Mucosa of rectum (tissue), 2 donors: ENCODE data around the gene IGFL3.
"Not testable (repeated sequence)": the region's sequence is repeated elsewhere in the genome, so short reads cannot be mapped to it uniquely, and the experiment has no call there.

ENCODE experiments used
- H3K27ac ChIP-seq, 2 donors: one replicate each; pipeline ENCODE4 v1.7.0; 2013; ENCODE audit warnings: inconsistent platforms in 2 of 2, low read depth in 2 of 2, low read length in 2 of 2
- H3K27me3 ChIP-seq, 2 donors: one replicate each; pipeline ENCODE4 v1.7.0; 2013; ENCODE audit warnings: low read length in 2 of 2; ENCODE audit not compliant: control insufficient read depth in 2 of 2, insufficient read depth in 2 of 2
- H3K36me3 ChIP-seq, 2 donors: one replicate each; pipeline ENCODE4 v1.7.0; 2013; ENCODE audit warnings: low read length in 2 of 2; ENCODE audit not compliant: control insufficient read depth in 2 of 2, insufficient read depth in 2 of 2
- H3K4me1 ChIP-seq, 2 donors: one replicate each; pipeline ENCODE4 v1.7.0; 2013; ENCODE audit warnings: low read length in 2 of 2, mild to moderate bottlenecking in 1 of 2; ENCODE audit not compliant: control insufficient read depth in 2 of 2, insufficient read depth in 2 of 2
- H3K4me3 ChIP-seq, 2 donors: one replicate each; pipeline ENCODE4 v1.7.0; 2013; ENCODE audit warnings: low read length in 2 of 2
- H3K9ac ChIP-seq, 2 donors: one replicate each; pipeline ENCODE4 v1.7.0; 2013; ENCODE audit warnings: low read length in 2 of 2, low read depth in 1 of 2, mild to moderate bottlenecking in 1 of 2
- H3K9me3 ChIP-seq, 2 donors: one replicate each; pipeline ENCODE4 v1.7.0; 2013; ENCODE audit warnings: low read length in 2 of 2; ENCODE audit not compliant: control insufficient read depth in 2 of 2
- donor health status: healthy.
- donor health status: Normal muscosa, but diverticular disease.

The IGFL3 gene

DNA sequence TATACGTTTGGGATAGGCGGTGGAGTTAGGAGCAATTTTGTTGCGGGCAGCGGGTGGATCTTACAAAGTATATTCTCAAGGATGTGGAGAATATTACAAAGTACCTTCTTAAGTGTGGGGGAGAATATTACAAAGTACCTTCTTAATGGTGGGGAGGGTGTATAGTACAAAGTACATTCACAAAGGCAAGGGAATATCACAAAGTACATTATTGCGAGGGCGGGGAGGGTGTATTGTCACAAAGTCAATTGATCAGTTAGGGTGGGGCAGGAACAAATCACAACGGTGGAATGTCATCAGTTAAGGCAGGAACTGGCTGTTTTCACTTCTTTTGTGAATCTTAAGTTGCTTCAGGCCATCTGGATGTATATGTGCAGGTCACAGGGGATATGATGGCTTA, 22.2 kb downstream of the IGFL3 start:
- not testable (repeated sequence) for H3K36me3 ChIP-seq, H3K9me3 ChIP-seq, H3K9ac ChIP-seq, H3K4me1 ChIP-seq, H3K4me3 ChIP-seq, H3K27ac ChIP-seq, H3K27me3 ChIP-seq

DNA sequence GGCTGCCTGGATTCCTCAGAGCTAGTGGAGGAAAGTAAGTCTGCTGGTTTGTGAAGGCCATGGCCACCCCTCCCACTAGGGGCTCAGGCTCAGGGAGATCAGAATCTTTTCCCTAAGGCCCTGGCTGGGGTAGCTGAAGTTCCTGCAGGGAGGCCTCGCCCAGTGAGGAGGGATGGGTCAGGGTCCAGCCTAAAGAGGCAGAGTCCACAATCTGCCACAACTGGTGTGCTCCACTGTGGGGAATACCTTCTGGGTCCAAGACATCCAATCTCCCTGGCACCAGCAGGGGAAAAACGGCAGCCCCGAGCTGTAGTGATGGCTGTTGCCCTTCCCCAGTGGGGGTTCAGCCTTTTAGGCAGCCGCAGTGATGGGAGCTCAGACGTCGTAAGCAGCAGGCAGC, 23.2 kb downstream of the IGFL3 start:
- no peak overlapping the region for H3K4me3 ChIP-seq

DNA sequence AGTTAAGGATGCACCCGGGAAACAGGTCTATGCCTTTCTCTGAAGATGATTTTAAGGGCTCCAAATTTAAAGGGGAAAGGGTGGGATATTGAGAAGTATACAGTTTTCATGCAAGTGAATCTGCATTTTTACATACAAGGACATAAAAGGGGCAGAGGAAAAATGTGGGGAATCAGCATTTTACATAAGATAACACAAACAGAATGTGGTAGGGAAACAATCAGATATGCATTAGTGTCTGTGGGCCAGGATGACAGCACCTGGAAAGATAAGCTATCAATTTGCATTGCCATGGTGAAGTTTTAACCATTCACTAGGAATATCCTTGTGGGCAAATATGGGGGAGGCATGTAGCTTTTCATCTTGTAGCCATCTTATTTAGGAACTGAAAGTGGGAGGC, 24.1 kb downstream of the IGFL3 start:
- Histone ChIP-seq H3K9me3 (no peaks in the 10 kb centered on the region), H3K27me3 (no peaks in the 10 kb centered on the region), H3K4me3 (no peak overlapping the region), H3K36me3 (no peaks in the 10 kb centered on the region), H3K4me1 (no peaks in the 10 kb centered on the region), H3K9ac (no peak overlapping the region), H3K27ac (no peak overlapping the region)

More for the DNA sequence above, 23.2 kb downstream of the IGFL3 start:
- H3K4me1 ChIP-seq = no peaks in the 10 kb centered on the region
- no peaks in the 10 kb centered on the region for H3K27me3 ChIP-seq
- H3K27ac ChIP-seq = no peak overlapping the region
- H3K9ac ChIP-seq = no peak overlapping the region
- H3K9me3 ChIP-seq = no peaks in the 10 kb centered on the region
- no peaks in the 10 kb centered on the region for H3K36me3 ChIP-seq

DNA sequence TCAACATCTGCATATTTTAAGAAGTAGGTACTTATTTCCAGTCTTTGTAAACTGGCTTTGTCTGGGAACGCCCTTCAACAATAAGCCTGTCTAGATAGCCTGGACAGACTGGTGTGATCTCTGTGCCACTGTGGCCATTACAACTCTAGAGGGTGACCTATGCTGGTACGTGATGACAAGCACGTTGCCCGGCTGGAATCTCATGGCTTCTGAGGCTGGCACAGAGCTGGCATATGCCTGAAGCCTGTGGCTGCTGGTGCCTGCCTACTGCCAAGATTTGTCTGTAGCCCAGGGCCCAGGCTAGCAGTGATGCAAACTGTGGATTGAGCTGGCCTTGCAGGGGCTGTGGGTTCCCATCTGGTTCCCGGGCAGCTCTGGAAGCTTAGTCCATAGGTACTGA, 34.0 kb downstream of the IGFL3 start:
- Histone ChIP-seq H3K4me1 (no peaks in the 10 kb centered on the region), H3K36me3 (no peaks in the 10 kb centered on the region), H3K9ac (no peak overlapping the region), H3K27me3 (peaks cover 0 to 4% of the 10 kb centered on the region in 2 donors), H3K27ac (no peak overlapping the region), H3K9me3 (peaks cover 0 to 2% of the 10 kb centered on the region in 2 donors), H3K4me3 (no peak overlapping the region)

DNA sequence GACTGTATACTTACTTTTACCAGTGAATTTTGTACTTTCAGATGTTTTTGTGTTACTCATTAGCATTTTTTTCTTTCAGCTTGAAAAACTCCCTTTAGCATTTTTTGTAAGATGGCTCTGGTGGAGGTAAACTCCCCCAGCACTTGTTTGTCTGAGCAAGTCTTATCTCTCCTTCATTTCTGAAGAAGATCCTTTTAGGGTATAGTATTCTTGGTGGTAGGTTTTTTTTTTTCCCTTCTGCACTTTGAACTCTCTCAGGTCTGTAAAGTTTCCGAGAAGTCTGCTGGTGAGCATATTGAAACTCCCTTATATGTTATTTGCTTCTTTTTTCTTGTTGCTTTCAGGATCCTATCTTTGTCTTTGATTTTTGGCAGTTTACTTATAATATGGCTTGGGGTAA, 35.1 kb downstream of the IGFL3 start:
- Histone ChIP-seq H3K9ac (no peak overlapping the region), H3K36me3 (no peaks in the 10 kb centered on the region), H3K27ac (no peak overlapping the region), H3K4me1 (no peaks in the 10 kb centered on the region), H3K4me3 (no peak overlapping the region), H3K9me3 (peaks cover 0 to 2% of the 10 kb centered on the region in 2 donors), H3K27me3 (peaks cover 0 to 4% of the 10 kb centered on the region in 2 donors)

DNA sequence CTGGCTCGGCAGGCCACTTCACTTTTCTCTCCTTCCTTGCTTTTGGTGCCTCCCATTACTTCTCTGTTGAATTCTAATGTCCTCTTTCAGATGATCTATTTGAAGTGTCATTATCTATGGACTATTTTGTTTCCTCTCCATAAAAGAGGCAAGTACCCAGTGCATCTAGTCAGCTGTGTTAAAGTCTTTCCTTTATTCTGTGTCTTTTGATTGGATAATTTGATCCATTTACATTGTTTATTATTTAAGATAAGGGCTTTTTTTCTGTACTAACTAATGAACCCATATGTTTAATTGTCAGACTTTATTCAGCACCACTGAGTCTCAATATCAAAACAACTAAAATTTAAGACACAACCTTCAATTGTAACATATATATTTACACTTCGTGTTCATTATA, 36.4 kb downstream of the IGFL3 start:
- peaks cover 0 to 6% of the 10 kb centered on the region in 2 donors for H3K27me3 ChIP-seq
- H3K9me3 ChIP-seq = peaks cover 0 to 2% of the 10 kb centered on the region in 2 donors
- no peak overlapping the region for H3K27ac ChIP-seq
- H3K4me3 ChIP-seq = no peak overlapping the region
- H3K9ac ChIP-seq = no peak overlapping the region
- H3K4me1 ChIP-seq = no peaks in the 10 kb centered on the region
- no peaks in the 10 kb centered on the region for H3K36me3 ChIP-seq

DNA sequence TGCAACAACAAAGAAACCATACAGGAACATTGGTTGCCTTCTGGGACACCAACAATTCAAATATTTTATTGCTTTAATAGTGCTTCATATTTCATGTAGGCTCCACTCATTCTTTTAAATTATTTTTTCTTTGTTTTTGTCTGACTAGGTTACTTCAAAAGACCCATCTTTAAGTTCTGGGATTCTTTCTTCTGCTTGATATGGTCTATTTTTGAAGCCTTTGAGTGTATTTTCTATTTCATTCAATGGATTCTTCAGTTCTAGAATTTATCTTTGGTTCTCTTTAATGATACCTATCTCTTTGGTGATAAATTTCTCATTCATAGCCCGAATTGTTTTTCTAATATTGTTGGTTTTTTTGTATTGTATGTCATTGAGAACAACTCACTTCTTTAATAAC, 38.6 kb downstream of the IGFL3 start:
- H3K27ac ChIP-seq = no peak overlapping the region
- no peaks in the 10 kb centered on the region for H3K4me1 ChIP-seq
- H3K36me3 ChIP-seq = no peaks in the 10 kb centered on the region
- H3K9ac ChIP-seq = no peak overlapping the region
- H3K9me3 ChIP-seq = peaks cover 0 to 2% of the 10 kb centered on the region in 2 donors
- H3K4me3 ChIP-seq = no peak overlapping the region
- H3K27me3 ChIP-seq = peaks cover 0 to 9% of the 10 kb centered on the region in 2 donors

DNA sequence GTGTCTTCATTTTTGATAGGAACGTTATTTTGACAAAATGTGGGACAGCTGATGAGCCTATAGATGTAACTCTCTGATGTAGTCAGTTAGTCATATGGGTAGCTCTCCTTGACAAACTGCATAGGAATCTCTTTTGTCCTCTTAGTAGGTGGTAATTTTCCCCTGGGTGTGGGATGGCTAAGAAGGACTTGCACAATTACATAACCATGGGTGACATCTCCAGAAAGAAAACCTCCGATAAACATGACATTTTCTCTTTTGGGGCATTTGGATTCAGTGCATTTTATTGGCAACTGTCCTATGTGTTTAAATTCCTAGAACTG, 41.8 kb downstream of the IGFL3 start:
- H3K9me3 ChIP-seq = no peaks in the 10 kb centered on the region
- peaks cover 7 to 18% of the 10 kb centered on the region in 2 donors for H3K27me3 ChIP-seq
- H3K27ac ChIP-seq = no peak overlapping the region
- H3K4me1 ChIP-seq = no peaks in the 10 kb centered on the region
- no peak overlapping the region for H3K9ac ChIP-seq
- no peaks in the 10 kb centered on the region for H3K36me3 ChIP-seq
- no peak overlapping the region for H3K4me3 ChIP-seq

DNA sequence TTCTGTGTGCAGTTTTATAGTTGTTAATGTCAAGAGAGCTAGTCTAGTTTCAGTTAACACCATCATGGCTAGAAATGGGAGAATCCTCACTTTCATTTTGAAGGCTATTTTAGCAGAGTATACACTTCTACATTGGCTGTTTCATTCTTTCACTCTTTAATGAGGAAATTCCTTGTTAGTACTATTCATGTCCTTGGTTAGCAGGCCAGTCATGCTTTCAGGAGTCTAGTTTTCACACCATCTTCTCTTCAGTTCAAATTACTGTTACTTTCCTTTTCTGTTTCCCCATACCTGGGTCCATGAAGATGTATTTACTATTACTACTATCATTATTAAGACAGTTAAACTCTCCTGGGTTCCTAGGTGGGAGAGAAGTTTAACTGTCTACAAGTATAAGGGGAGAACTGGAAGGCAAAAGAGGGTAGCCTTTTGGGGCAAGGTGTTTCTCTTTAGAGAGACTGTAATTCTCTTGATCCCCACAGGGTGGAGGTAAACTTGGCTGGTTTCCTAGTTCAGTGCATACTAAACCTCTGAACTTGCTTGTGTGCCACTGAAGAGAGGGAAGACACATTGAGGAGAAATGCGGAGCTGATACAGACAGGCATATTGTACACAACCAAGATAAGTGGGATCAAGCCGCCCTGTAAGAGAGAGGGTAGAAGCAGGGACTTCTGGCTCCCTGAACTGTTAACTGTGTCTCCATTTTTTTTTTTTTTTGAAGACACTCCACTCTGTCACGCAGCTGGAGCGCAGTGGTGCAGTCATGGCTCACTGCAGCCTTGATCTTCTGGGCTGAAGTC, 42.4 kb downstream of the IGFL3 start:
- Histone ChIP-seq H3K27me3 (peaks cover 11 to 21% of the 10 kb centered on the region in 2 donors), H3K27ac (no peak overlapping the region), H3K9ac (no peak overlapping the region), H3K36me3 (no peaks in the 10 kb centered on the region), H3K4me1 (peaks cover 4% of the 10 kb centered on the region in 2 donors), H3K9me3 (no peaks in the 10 kb centered on the region), H3K4me3 (no peak overlapping the region)

DNA sequence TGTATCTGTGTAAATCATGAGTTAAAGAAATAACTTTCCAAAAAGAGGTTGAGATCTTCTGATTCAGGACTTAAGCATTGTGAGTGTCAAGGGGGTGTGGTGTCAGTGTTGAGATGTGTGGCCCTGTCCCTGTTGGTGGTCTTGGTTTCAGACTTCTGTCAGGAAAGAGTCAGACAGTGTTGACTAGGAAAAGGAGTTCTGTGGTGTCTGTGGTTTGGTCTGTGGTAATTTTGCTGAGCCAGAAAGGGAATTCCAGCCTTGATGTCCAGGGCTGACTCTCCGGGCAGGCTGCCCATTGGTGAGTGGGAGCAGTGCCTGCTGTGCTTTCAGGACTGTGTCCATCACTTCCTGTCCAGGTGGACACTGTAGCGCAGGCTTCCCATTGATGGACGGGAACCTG, 43.9 kb downstream of the IGFL3 start:
- no peaks in the 10 kb centered on the region for H3K36me3 ChIP-seq
- no peaks in the 10 kb centered on the region for H3K9me3 ChIP-seq
- H3K4me3 ChIP-seq = no peak overlapping the region
- no peak overlapping the region for H3K27ac ChIP-seq
- no peak overlapping the region for H3K9ac ChIP-seq
- H3K27me3 ChIP-seq = peaks cover 22 to 32% of the 10 kb centered on the region in 2 donors
- peaks cover 4 to 6% of the 10 kb centered on the region in 2 donors for H3K4me1 ChIP-seq
